NCI-H187 (cell line): ENCODE measurements around the gene GK.
"Not testable (repeated sequence)": the region's sequence is repeated elsewhere in the genome, so short reads cannot be mapped to it uniquely, and the experiment has no call there.

Experiments used
- DNase-seq, 2 experiments: peaks; one replicate each; lab custom pipeline; 2025; lab: John Stamatoyannopoulos, UW

Gene GK

DNA sequence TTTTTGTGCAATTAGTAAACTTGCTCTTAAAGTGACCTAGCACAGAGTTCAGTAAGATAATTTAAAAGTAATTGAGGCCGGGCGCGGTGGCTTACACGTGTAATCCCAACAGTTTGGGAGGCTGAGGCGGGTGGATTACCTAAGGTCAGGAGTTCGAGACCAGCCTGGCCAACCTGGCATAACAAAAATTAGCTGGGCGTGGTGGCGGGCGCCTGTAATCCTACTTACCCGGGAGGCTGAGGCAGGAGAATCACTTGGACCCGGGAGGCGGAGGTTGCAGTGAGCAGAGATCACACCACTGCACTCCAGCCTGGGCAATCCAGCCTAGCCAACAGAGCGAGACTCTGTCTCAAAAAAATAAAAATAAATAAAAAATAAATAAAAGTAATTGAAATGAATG, 1.2 kb downstream of the GK start:
- DNase-seq = not testable (repeated sequence)

DNA sequence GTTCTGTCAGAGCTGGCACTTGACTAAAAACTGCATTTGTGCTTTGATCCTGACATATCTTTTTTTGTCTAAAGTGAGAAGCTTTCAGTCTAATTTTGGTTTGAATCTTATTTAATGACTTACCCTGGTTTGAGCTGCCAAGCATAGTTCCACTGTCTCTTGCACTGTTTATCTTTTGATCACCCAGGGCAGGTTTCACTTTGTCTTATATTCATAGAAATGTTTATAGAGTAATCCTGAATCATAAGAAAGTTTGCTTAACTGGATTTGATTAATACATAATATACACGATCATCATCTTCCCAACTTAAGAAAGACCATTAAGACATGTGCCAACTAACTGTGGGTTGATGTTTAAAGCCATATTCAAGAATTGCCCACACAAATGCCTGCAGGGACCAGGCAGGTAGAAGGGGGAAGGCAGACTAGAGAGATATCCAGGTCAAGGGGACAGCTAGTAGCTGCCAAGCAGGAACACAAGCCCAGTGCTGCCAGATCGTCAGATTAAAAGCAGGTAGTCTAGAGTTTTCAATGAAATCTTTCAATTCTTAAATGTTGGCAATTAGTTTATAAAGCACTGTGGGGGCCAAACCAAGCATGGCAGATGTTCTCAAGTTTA, 1.9 kb downstream of the GK start:
- no peak for DNase-seq

DNA sequence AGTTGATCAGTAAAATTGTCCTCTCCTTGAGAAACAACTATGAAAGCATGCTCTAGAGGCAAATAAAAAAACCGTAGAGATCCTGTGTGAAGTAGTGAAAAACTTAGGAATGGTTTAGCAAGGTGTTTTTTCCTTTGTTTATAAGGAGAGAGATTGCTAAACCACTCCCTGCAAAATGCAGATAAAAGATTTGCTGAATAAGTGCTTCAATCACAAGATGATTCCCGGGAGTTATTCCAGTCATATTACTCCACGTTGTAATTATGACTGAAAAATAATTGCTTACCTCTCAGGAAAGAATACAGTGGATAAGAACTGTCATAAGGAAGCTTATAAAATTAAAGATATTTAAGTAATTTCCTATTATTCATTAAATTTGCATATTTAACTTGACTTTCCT, 2.8 kb downstream of the GK start:
- DNase-seq = no peak

DNA sequence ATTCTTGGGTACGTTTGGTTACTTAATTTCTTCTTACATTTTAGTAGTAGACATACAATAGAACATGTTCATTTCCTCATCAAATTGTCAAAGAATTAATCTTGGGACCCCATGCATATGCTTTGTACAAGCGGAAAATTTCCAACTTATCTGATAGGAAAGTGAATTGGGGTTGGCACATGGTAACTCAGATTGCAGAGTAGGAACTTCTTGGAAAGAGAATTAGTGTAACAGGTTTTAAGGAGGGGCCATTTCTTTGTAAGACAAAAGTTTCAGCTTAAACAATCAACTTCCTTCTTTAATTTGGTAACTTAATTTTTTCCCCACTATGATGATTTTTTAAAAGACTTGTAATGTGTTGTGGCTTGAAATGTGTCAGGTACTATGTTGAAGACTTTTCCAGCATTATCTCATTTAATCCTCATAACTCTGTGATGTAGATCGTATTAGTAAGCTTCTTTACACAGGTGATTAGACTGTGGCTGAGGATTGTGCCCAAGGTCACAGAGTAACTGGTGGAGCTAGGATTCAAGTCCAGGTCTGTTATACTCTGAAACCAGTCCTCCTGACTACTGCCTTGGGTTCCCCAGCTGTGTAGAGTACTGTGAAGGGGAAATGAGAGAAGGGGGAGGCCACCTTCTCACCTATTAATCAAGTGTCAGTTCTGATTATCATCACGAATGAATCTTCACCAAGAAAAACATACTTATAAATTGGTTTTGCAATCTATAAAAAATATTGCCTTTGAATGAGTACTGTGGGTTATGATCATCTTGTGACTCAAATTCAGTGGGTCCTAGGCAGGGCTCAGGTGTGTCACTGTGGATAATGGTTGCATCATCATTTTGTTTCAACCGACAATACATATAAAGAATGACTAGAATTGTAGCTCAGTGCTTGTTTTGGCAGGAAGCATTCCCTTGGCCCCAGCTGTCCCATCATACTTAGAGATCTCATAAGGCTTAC, 4.3 kb downstream of the GK start:
- DNase-seq = no peak

DNA sequence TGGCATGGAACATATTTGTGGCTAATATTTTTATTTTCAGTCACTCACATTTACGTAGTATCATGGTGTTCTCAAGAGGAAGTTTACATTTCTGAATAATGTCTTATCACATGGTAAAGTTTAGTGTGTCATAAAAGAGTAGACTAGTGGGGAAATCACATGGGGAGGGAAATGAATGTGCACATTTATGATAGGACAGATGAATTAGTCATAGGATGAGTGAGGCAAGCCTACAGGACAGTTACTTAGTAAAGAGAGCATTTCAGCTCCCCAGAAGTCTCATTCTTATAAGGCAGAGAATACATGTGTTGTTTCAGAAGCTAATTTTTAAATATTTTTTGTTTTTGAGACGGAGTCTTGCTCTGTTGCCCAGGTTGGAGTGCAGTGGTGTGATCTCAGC, 6.2 kb downstream of the GK start:
- no peak for DNase-seq

DNA sequence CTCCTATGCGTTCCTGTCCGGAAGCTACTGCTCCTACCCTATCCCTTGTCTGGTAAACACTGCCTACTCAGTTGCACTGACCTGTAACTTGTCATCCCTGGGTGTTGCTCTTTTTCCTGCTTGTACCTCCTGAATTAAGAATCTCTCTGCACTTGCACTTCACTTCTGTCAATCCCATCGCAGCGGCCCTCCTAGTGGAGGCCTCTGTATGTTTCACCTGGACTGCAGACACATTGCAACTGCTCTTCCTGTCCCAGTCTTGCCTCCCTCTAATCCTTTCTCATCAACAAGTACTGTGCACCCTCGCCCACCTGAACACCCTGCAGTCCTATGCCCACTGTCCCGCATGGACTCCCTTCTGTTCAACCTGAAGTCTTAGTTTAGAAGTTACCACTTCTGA, 8.0 kb downstream of the GK start:
- DNase-seq = no peak

DNA sequence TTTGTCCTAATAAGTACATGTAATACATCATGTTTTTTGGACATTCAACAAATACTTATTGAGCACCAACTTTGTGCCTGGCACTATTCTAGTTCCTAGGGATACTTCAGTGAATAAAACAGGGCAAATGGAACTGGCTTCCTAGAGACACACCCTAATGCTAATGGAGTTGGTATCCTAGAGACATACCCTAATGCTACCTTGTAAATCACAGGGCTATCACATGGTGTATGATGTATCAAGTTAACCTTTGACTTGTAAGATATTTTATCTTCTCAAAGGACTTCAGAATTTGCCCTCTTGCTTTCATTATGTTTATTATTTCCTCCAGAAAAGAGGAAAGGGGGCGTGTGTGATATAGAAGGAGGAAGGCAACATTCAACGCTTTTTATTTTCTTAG, 10.1 kb downstream of the GK start:
- DNase-seq = no peak

DNA sequence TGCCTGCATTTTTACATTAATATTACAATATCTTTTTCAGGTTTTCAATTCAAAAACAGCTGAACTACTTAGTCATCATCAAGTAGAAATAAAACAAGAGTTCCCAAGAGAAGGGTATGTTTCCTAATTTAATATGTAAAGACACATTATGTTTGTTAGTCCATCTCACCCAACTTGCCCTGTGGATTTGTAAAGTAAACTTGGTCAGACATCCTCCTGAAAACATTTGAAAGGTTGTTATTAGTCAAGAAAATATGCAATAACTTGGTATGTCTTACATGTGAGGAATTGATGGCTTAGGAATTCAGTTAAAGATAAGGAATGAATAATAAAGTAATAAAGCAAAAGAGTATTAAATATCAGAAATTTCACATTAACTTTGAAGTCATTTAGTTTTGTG, 12.2 kb downstream of the GK start:
- DNase-seq = no peak

DNA sequence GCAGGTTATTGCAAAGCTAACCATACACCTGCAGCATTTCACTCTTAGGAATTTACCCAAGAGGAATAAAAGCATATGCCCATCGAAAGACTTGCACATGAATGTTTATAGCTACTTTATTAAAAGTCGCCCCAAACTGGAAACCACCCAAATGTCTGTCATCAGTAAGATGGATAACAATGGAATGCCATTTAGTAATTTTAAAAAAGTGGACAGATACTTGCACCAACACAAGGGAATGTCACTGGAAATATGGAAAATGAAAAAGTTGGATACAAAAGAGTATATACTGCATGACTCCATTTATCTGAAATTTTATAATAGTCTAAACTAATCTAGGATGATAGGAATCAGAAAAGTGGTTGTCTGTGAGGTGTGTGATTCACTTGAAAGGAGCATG, 12.9 kb downstream of the GK start:
- no peak for DNase-seq

DNA sequence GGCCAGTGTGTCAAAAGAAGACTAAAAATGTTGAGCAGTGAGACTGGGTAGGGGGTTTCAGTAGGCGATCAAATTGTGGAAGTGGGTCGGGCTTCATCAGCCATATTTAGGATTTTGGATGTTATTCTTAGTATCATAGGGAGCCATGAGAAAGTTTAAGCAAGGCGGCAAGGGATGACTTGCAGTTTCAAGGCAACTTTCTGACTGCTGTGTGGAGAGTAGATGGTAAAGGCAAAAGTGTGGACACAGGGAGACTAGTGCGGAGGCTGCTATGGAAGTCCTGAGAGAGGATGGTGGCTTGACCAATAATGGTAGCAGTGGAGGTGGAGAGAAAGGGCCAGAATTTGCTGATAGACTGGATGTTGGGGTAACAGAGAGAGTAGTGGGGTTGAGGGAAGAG, 15.4 kb downstream of the GK start:
- no peak for DNase-seq

DNA sequence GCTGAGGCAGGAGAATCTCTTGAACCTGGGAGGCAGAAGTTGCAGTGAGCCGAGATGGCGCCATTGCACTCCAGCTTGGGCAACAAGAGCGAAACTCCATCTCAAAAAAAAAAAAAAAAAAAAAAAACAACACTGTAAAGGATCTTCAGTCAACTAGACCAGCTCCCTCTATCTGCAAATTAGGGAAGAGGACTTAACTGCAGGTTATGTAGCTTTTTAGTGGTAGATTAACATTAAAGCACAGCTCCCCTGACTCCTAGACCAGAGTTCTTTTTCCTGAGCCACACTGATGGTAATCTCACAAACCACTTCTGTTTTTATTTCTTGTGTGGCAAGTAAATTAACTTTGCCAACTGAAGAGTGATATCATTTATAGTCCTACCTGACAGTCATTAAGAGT, 18.0 kb downstream of the GK start:
- DNase-seq = not testable (repeated sequence)

DNA sequence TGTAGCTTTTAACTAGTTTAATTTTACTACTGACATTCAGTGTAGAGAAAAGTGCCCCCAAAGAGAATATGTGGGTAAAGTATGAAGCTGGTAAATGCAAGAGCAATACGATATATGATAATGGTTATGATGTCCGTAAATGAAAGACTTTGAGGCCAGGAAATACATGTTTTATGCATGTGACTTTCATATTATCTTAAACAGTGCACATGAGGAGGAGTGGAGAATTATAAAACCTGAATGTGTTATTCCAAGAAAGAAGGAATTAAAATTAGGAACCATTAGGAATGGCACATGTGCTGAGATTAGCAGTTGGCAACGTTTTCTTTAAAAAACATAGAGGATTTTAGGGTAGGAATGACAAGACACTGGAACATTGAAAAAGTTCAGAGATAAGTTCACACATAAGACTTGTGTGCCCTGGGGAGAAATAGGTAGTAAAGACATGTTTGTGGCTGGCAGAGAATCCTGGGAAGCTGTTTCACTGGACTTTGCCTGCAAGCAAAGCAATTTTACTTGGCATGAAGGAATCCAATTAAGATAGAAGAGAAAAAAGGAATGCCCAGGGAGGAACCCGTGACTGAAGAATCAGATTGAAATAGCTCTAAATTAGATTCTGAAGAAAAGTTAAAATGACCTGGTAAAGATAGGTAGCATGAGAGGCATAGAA, 20.0 kb downstream of the GK start:
- DNase-seq = no peak

DNA sequence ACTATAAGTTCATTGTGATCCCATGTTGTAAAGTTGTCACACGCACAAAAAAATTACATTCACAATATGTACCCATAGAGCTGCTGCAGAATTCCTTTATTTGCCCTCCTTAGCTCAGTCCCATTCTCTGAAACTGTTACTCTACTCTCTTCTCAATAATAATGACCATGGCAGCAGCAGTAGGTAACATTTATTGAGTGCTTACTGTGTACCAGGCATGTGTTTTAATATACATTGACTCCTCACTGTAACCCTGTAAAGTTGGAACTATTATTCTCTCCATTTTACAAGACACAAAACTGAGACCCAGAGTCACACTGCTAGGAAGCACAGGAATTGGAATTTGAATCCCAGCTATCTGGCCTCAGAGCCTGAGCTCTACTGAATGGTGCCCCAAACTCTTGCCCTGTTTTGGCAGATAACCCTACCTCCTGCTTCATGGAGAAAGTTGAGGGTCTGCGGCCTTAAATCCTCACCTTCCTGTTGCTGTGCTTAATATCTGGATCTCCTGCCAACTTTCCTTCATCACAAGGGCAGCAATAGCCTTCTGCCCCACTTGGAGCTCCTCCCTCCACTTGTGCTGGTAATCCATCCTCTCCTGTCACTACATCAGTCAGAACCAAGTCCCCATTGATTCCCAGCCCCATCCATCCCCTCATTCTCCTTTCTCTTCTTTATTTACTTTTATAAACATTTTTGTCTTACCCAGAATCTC, 20.8 kb downstream of the GK start:
- DNase-seq = no peak

DNA sequence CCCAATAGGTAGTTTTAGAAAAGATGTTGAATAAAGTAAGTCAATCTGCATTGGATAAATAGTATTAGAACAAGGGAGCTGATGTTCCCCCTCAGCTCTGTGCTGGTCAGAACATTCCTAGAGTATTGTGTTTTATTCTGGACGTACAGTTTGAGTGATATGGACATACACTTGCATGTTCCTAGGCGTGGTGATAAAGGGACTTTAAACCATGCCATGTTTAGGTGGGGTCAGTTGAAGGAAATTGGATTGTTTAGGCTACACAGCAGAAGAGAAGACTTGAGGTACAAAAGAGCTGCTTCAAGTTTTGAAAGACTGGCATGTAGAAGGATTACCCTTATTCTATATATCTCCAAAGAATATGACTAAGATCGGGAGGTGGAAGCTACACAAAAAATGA, 21.6 kb downstream of the GK start:
- DNase-seq = no peak

DNA sequence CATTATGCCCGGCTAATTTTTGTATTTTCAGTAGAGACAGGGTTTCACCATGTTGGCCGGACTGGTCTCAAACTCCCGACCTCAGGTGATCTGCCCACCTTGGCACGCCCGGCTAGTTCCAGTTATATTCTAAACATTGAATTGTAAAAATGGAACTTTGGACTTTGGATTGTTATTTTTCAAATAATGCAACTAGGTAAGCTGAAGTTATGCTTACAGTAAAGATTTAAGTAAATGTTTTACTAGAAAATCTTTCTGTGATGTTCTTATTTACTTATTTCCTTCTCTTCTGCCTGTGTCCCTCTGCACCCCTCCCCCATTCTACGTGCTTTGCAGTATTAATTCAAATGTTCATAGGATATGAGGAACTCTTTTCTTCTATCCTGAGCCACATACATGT, 26.1 kb downstream of the GK start:
- DNase-seq = no peak

DNA sequence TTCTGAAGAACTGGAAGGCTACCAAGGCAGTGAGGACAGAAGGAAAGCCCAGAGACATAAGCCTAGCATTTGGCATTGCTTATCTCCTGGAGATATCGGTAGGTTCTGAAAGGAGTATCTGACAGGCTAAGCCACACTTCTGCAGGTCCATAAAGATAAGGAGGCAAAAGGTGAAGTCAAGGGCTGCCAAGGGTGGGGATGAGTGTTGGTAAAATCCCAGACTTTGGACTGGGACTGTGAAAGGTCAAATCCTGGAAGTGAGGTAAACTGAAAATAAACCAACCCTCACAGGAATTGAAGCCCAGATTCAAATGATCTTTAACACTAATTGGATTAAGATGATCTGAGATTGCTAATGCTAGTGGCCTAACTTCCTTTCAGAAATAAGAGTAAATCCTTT, 27.4 kb downstream of the GK start:
- DNase-seq = no peak

DNA sequence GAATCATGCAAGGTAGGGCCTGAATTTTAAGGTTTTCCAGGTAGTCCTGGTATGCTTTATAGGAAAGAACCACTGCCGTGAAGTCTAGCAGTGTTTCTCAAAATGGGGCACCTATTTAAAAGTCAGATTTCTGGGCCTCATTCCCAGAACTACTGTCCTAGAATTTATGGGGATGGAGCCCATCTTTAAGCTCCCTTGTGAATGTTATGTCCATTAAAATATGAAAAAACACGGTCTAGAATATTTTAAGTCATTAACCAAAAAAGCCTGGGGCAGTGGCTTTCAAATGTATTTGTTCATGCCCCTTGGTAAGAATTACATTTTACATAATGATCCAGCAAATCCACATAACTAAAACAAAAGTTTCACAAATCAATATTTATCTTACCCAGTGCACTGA, 35.4 kb downstream of the GK start:
- no peak for DNase-seq

DNA sequence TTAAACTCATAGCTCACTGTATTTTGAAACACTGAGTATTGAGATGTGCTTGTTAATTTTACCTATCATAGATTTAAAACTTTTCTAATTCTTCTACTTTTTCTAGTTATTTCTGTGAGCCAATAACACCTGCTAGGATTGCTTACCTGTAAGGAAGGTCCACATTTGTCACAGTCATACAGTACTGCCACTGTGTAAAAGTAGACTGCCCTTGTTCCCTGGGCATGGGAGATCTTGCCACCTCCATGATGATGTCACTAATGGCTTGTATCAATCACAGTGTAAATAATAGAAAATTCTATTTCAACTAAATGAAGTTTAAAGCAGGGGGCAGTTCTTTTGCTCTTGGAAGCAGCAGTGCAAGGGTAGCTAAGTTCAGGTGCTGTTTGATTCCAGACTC, 35.9 kb downstream of the GK start:
- no peak for DNase-seq

DNA sequence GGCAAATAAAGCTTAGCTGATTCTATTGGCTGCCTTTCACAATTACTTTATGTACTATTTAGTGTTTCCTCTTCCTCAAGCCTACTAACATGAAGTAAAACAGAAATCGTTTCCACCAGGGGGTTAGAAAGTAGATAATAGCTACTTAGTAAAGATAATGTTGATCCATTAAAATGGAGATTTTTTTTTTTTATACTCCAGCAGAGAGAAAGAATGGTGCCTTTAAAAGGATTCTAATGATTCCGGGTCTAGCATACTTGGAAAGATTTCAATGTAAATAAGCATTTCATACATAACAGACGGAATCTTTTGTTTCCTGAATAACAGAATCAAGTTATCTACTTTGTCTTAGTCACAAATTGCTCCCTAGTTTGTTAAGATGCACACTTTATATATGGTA, 37.1 kb downstream of the GK start:
- DNase-seq = no peak

DNA sequence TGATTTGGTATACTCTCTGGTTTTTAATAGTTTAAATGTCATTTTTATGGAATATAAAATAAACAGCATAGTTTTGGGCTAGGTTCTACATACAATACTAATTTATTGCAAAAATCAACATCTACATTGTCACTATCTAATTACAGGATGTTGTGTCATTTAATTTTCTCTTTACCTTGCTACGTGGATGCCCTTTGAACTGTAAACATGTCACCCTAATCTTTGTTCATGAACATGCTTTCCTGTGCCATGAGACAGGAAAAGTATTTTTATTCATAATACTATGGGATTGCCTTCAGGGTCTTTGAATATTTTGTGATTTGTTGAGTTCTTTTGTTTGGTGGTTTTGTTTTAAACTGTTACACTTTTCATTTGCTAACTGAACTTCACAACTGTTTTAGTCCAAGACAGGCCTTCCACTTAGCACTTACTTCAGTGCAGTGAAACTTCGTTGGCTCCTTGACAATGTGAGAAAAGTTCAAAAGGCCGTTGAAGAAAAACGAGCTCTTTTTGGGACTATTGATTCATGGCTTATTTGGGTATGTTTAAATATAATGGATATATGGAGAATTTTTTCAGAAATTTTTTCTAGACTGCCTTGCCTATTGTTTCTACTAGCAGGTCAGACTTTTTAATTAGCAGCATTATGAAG, 40.9 kb downstream of the GK start:
- no peak for DNase-seq

DNA sequence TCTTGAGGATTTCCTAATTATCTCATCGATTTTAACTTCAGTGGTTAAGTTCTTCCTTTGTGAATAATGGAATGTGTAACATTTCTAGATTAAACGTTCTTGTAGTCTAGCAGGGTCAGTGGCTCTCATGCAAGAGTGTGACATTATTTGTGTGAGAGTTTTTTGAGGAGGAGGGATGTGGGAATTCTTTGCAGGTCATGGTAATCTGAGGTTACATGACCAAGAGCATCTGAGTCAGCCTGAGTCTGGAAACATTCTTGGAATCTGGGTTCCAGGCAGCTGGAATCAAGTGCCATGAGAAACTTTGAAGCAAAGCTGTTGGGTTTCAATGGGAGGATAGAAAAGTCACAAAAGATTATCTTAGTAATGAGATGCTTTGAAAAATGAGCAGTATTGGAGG, 49.5 kb downstream of the GK start:
- no peak for DNase-seq

DNA sequence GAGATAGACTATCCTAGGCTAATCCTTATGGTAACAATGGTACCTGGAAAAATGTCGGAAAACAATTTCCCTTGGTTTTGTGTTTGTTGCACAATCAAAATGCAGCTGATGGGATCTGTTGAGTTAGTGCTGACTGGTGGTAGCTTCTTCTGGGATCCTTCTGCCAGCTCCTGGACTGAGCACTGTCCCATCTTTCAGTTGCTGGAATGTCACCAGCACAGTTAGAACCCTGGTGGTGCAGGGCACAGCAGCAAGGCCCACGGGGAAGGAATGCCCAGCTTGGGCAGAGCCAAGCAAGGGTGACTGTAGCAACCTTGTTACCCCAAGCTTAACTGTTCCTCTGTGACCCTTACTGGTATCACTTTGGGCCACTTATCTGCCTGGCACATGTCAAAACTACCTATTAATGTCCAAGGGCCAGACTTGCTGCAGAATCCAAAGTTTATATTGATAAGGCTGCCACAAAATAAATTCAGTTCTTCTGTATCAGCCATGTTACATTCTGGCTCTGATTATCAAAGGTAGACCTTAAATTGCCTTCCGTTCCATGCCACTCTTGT, 53.1 kb downstream of the GK start:
- no peak for DNase-seq
